ENCODE results near the gene DNAJC12. TPM values are rescaled to one million over a fixed set of nuclear protein-coding genes. Genes with fewer than 3 reads are reported as not detected.
"Not testable (repeated sequence)": the region's sequence is repeated elsewhere in the genome, so short reads cannot be mapped to it uniquely, and the experiment has no call there.

The DNAJC12 gene
- total RNA-seq, 2 experiments from 2014 or later = 6.6 to 7.0 TPM

- DNase-seq; POLR2A ChIA-PET; H3K36me3 Mint-ChIP-seq (ENCODE audit: low read depth); H3K4me1 Mint-ChIP-seq; H3K27ac Mint-ChIP-seq; CTCF ChIA-PET; H3K9me3 Mint-ChIP-seq (ENCODE audit: low read depth); H3K4me3 Mint-ChIP-seq; intact Hi-C loops (cut with DNase I, micrococcal nuclease); ATAC-seq; H3K27me3 Mint-ChIP-seq: not testable (repeated sequence)
Measured at GRCh38 chr10:67839511-67839910, 1.5 kb upstream of the DNAJC12 start.

- Mint-ChIP-seq H3K36me3 (ENCODE audit: low read depth) (no peaks in the 10 kb centered on the region), H3K27ac (no peak overlapping the region), H3K4me3 (no peak overlapping the region), H3K27me3 (no peaks in the 10 kb centered on the region), H3K9me3 (ENCODE audit: low read depth) (peaks cover 4% of the 10 kb centered on the region), H3K4me1 (peaks cover 4% of the 10 kb centered on the region)
- ChIA-PET POLR2A (no interaction called here), CTCF (interaction anchor here (1.2 to 2.9 kb wide), 3 partner anchors 15 to 277 kb away, joined by 3 to 11 read pairs (median 3); no protein-coding TSS in a partner anchor)
- ATAC-seq = no peak
- no peak for DNase-seq
- intact Hi-C loops (cut with DNase I, micrococcal nuclease) = no loop called here
Measured at GRCh38 chr10:67836972-67837371, 1.0 kb downstream of the DNAJC12 start.

- intact Hi-C loops (cut with DNase I, micrococcal nuclease) = no loop called here
- Mint-ChIP-seq H3K4me1 (peaks cover 4% of the 10 kb centered on the region), H3K9me3 (ENCODE audit: low read depth) (peaks cover 4% of the 10 kb centered on the region), H3K4me3 (no peak overlapping the region), H3K36me3 (ENCODE audit: low read depth) (no peaks in the 10 kb centered on the region), H3K27ac (no peak overlapping the region), H3K27me3 (no peaks in the 10 kb centered on the region)
- DNase-seq (no peak), ATAC-seq (no peak)
- ChIA-PET POLR2A (interaction anchor here (0.5 kb wide), 1 partner anchor 482 kb away, joined by 4 read pairs; no protein-coding TSS in a partner anchor), CTCF (interaction anchor here (0.9 to 2.9 kb wide), 3 partner anchors 19 to 277 kb away, joined by 3 to 11 read pairs (median 5); no protein-coding TSS in a partner anchor)
Measured at GRCh38 chr10:67836488-67836887, 1.5 kb downstream of the DNAJC12 start.

GRCh38 chr10:67835541-67836394 lies 2.2 kb downstream of the DNAJC12 start:
- CTCF ChIA-PET = interaction anchor here (0.9 to 2.9 kb wide), 2 partner anchors 20 to 48 kb away, joined by 5 to 11 read pairs; no protein-coding TSS in a partner anchor
- H3K4me3 Mint-ChIP-seq; intact Hi-C loops (cut with DNase I, micrococcal nuclease); H3K27me3 Mint-ChIP-seq; H3K27ac Mint-ChIP-seq; DNase-seq; POLR2A ChIA-PET; ATAC-seq; H3K36me3 Mint-ChIP-seq (ENCODE audit: low read depth); H3K4me1 Mint-ChIP-seq; H3K9me3 Mint-ChIP-seq (ENCODE audit: low read depth): not testable (repeated sequence)

- intact Hi-C loops (cut with DNase I, micrococcal nuclease) = no loop called here
- no peak overlapping the region for H3K27ac Mint-ChIP-seq
- H3K4me3 Mint-ChIP-seq = no peak overlapping the region
- ChIA-PET CTCF (interaction anchor here (0.9 to 1.4 kb wide), 3 partner anchors 10 to 46 kb away, joined by 3 read pairs; no protein-coding TSS in a partner anchor), POLR2A (no interaction called here)
- no peak for DNase-seq
- H3K4me1 Mint-ChIP-seq = peaks cover 4% of the 10 kb centered on the region
- ATAC-seq = no peak
- no peaks in the 10 kb centered on the region for H3K36me3 Mint-ChIP-seq (ENCODE audit: low read depth)
- no peaks in the 10 kb centered on the region for H3K9me3 Mint-ChIP-seq (ENCODE audit: low read depth)
- no peaks in the 10 kb centered on the region for H3K27me3 Mint-ChIP-seq
Measured at GRCh38 chr10:67834375-67834774, 3.6 kb downstream of the DNAJC12 start.

GRCh38 chr10:67827811-67828210 lies 10.2 kb downstream of the DNAJC12 start:
- Mint-ChIP-seq H3K4me3 (no peak overlapping the region), H3K27me3 (no peaks in the 10 kb centered on the region), H3K4me1 (no peaks in the 10 kb centered on the region), H3K27ac (no peak overlapping the region), H3K9me3 (ENCODE audit: low read depth) (no peaks in the 10 kb centered on the region), H3K36me3 (ENCODE audit: low read depth) (no peaks in the 10 kb centered on the region)
- intact Hi-C loops (cut with DNase I, micrococcal nuclease) = no loop called here
- DNase-seq (no peak), ATAC-seq (no peak)
- CTCF ChIA-PET = interaction anchor here (0.6 to 1.3 kb wide), 2 partner anchors 28 to 293 kb away, joined by 3 to 4 read pairs; no protein-coding TSS in a partner anchor
- POLR2A ChIA-PET = no interaction called here

GRCh38 chr10:67819768-67820204 lies 18.2 kb downstream of the DNAJC12 start:
- H3K27ac Mint-ChIP-seq = peak overlapping the region; percentile 55
- DNase-seq = peak; percentile 31
- no peaks in the 10 kb centered on the region for H3K9me3 Mint-ChIP-seq (ENCODE audit: low read depth)
- H3K4me1 Mint-ChIP-seq = peaks cover 29% of the 10 kb centered on the region
- peaks cover 3% of the 10 kb centered on the region for H3K27me3 Mint-ChIP-seq
- peak; percentile 84 for ATAC-seq
- no peak overlapping the region for H3K4me3 Mint-ChIP-seq
- POLR2A ChIA-PET = no interaction called here
- CTCF ChIA-PET = no interaction called here
- no peaks in the 10 kb centered on the region for H3K36me3 Mint-ChIP-seq (ENCODE audit: low read depth)
- intact Hi-C loops (cut with DNase I, micrococcal nuclease) = no loop called here

GRCh38 chr10:67818323-67818722 lies 19.7 kb downstream of the DNAJC12 start:
- DNase-seq (no peak), ATAC-seq (peak; percentile 16)
- ChIA-PET CTCF (no interaction called here), POLR2A (interaction anchor here (0.6 kb wide), 1 partner anchor 34 kb away, joined by 4 read pairs; no protein-coding TSS in a partner anchor)
- peaks cover 3% of the 10 kb centered on the region for H3K27me3 Mint-ChIP-seq
- no peak overlapping the region for H3K4me3 Mint-ChIP-seq
- no peaks in the 10 kb centered on the region for H3K9me3 Mint-ChIP-seq (ENCODE audit: low read depth)
- no peaks in the 10 kb centered on the region for H3K36me3 Mint-ChIP-seq (ENCODE audit: low read depth)
- peaks cover 29% of the 10 kb centered on the region for H3K4me1 Mint-ChIP-seq
- intact Hi-C loops (cut with DNase I, micrococcal nuclease) = loop anchor here in 1 of 2 experiments (1.0 kb wide), 1 partner anchor 15 kb away; no protein-coding TSS in a partner anchor
- H3K27ac Mint-ChIP-seq = no peak overlapping the region

- Mint-ChIP-seq H3K9me3 (ENCODE audit: low read depth) (no peaks in the 10 kb centered on the region), H3K4me1 (peaks cover 24% of the 10 kb centered on the region), H3K36me3 (ENCODE audit: low read depth) (no peaks in the 10 kb centered on the region), H3K27me3 (no peaks in the 10 kb centered on the region), H3K27ac (peak overlapping the region; percentile 57), H3K4me3 (no peak overlapping the region)
- DNase-seq = no peak
- no peak for ATAC-seq
- CTCF ChIA-PET = interaction anchor here (1.1 kb wide), 1 partner anchor 10 kb away, joined by 3 read pairs; no protein-coding TSS in a partner anchor
- POLR2A ChIA-PET = no interaction called here
- intact Hi-C loops (cut with DNase I, micrococcal nuclease) = no loop called here
Measured at GRCh38 chr10:67816719-67817118, 21.3 kb downstream of the DNAJC12 start.

- intact Hi-C loops (cut with DNase I, micrococcal nuclease) = loop anchor here (1.0 to 2.0 kb wide), 5 partner anchors 12 to 33 kb away; no protein-coding TSS in a partner anchor
- no peaks in the 10 kb centered on the region for H3K36me3 Mint-ChIP-seq (ENCODE audit: low read depth)
- H3K4me3 Mint-ChIP-seq = no peak overlapping the region
Measured at GRCh38 chr10:67815571-67816059, 22.4 kb downstream of the DNAJC12 start.

GRCh38 chr10:67812007-67812406 lies 26.0 kb downstream of the DNAJC12 start:
- no peaks in the 10 kb centered on the region for H3K9me3 Mint-ChIP-seq (ENCODE audit: low read depth)
- CTCF ChIA-PET = interaction anchor here (1.5 to 2.2 kb wide), 4 partner anchors 23 to 45 kb away, joined by 3 to 8 read pairs (median 6); no protein-coding TSS in a partner anchor

More at GRCh38 chr10:67815571-67816059, 22.4 kb downstream of the DNAJC12 start:
- peak; percentile 63 for ATAC-seq
- no peaks in the 10 kb centered on the region for H3K9me3 Mint-ChIP-seq (ENCODE audit: low read depth)
- no peak for DNase-seq
- H3K27me3 Mint-ChIP-seq = no peaks in the 10 kb centered on the region
- peaks cover 22% of the 10 kb centered on the region for H3K4me1 Mint-ChIP-seq
- POLR2A ChIA-PET = no interaction called here
- peak overlapping the region; percentile 51 for H3K27ac Mint-ChIP-seq
- CTCF ChIA-PET = interaction anchor here (1.1 kb wide), 1 partner anchor 9 kb away, joined by 3 read pairs; no protein-coding TSS in a partner anchor

More at GRCh38 chr10:67812007-67812406, 26.0 kb downstream of the DNAJC12 start:
- no peak overlapping the region for H3K4me3 Mint-ChIP-seq
- intact Hi-C loops (cut with DNase I, micrococcal nuclease) = no loop called here
- POLR2A ChIA-PET = no interaction called here
- H3K27ac Mint-ChIP-seq = no peak overlapping the region
- peaks cover 15% of the 10 kb centered on the region for H3K4me1 Mint-ChIP-seq
- DNase-seq (no peak), ATAC-seq (no peak)
- no peaks in the 10 kb centered on the region for H3K27me3 Mint-ChIP-seq
- peaks cover 3% of the 10 kb centered on the region for H3K36me3 Mint-ChIP-seq (ENCODE audit: low read depth)
